ENCODE measurements around the gene HIPK2. TPM values are rescaled to one million over a fixed set of nuclear protein-coding genes. Genes with fewer than 3 reads are reported as not detected.

Gene HIPK2
- total RNA-seq, 1 experiment from 2014 or later, result 30.7 TPM

DNA sequence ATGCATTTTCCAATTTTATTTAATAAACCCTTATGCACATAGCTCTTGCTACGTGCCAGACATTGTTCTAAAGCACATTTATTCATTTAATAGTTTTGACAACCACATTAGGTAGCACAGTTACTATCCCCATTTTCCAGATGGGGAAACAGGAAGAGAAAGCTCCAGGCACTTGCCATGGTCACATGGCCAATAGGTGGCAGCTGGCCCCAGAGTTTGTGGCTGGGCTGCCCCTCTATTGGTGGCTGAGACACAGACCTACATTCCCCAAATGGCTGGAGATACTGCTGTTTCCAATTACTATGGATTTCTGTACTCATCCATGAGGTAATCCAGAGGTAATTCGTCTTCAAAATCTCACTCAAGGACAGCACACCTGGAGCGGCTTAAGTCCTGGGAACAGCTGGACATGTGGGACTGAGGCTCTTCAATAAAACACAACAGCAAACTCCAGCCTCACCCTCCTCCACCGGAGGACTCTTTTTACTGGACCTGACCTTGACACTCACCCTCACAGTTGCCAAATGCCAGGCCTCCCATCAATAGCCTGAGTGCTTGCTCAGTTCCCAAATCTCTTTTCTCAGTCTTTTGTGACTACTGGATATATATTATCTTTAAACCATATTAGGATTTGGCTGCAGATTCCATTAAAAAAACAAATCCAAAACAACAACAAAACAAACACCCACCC is 148.3 kb downstream of the HIPK2 start:
- no peaks in the 10 kb centered on the region for H3K27me3 ChIP-seq (replicated peaks; ENCODE audit: insufficient read depth, low read depth, low read length, poor library complexity)
- no peaks in the 10 kb centered on the region for H3K9me3 ChIP-seq (ENCODE audit: low read depth, low read length, poor library complexity, severe bottlenecking)
- no peak for DNase-seq (ENCODE audit: low spot score)
- BruUV-seq (replicated peaks), result no TSS peak
- TF ChIP-seq, protein P1, sequence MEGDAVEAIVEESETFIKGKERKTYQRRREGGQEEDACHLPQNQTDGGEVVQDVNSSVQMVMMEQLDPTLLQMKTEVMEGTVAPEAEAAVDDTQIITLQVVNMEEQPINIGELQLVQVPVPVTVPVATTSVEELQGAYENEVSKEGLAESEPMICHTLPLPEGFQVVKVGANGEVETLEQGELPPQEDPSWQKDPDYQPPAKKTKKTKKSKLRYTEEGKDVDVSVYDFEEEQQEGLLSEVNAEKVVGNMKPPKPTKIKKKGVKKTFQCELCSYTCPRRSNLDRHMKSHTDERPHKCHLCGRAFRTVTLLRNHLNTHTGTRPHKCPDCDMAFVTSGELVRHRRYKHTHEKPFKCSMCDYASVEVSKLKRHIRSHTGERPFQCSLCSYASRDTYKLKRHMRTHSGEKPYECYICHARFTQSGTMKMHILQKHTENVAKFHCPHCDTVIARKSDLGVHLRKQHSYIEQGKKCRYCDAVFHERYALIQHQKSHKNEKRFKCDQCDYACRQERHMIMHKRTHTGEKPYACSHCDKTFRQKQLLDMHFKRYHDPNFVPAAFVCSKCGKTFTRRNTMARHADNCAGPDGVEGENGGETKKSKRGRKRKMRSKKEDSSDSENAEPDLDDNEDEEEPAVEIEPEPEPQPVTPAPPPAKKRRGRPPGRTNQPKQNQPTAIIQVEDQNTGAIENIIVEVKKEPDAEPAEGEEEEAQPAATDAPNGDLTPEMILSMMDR (conservative IDR thresholded peaks at IDR 0.05; ENCODE audit: low read depth, low read length), result no peak
- no peak for TF ChIP-seq EZH2 (IDR thresholded peaks at IDR 0.05; ENCODE audit: borderline replicate concordance, low read depth, low read length, poor library complexity, severe bottlenecking)
- H3K4me1 ChIP-seq (ENCODE audit: insufficient read depth, low read length, poor library complexity, severe bottlenecking), result no peaks in the 10 kb centered on the region
- H3K36me3 ChIP-seq (ENCODE audit: insufficient read depth, low read length, poor library complexity, severe bottlenecking), result no peaks in the 10 kb centered on the region
- POLR2A ChIA-PET (ENCODE audit: low non-redundant PET), result no interaction called here
- intact Hi-C loops (cut with micrococcal nuclease; ENCODE audit: unreplicated experiment), result no loop called here
- no peak overlapping the region for H3K4me3 ChIP-seq (ENCODE audit: low read depth, low read length, poor library complexity, severe bottlenecking)
- no peak overlapping the region for H3K27ac ChIP-seq (ENCODE audit: low read depth, low read length, poor library complexity, severe bottlenecking)
- CTCF ChIA-PET, result interaction anchor here (0.7 kb wide), 1 partner anchor 27 kb away, joined by 3 read pairs; no protein-coding TSS in a partner anchor

DNA sequence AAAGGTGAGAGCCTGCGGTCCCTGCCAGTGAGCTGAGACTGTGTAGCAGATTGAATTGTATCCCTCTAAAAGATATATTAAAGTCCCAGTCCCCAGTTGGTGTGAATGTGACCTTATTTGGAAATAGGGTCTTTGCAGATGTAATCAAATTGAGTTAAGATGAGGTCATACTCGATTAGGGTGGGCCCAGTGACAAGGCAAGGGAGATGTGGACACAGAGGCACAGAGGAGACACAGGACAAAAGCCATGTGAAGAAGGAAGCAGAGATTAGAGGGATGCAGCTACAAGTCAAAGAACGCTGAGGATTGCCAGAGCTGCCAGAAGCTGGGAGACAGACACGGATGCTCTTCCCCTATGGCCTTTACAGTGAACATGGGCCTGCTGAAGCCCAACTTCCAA is 150.0 kb downstream of the HIPK2 start:
- no peak for DNase-seq (ENCODE audit: low spot score)
- H3K9me3 ChIP-seq (ENCODE audit: low read depth, low read length, poor library complexity, severe bottlenecking), result no peaks in the 10 kb centered on the region
- peaks cover 7% of the 10 kb centered on the region for H3K4me1 ChIP-seq (ENCODE audit: insufficient read depth, low read length, poor library complexity, severe bottlenecking)
- H3K4me3 ChIP-seq (ENCODE audit: low read depth, low read length, poor library complexity, severe bottlenecking), result no peak overlapping the region
- intact Hi-C loops (cut with micrococcal nuclease; ENCODE audit: unreplicated experiment), result no loop called here
- no peak for TF ChIP-seq EZH2 (IDR thresholded peaks at IDR 0.05; ENCODE audit: borderline replicate concordance, low read depth, low read length, poor library complexity, severe bottlenecking)
- TF ChIP-seq, protein P1 (conservative IDR thresholded peaks at IDR 0.05; ENCODE audit: low read depth, low read length), result no peak
- CTCF ChIA-PET, result no interaction called here
- POLR2A ChIA-PET (ENCODE audit: low non-redundant PET), result no interaction called here
- H3K27ac ChIP-seq (ENCODE audit: low read depth, low read length, poor library complexity, severe bottlenecking), result no peak overlapping the region
- BruUV-seq (replicated peaks), result no TSS peak
- H3K36me3 ChIP-seq (ENCODE audit: insufficient read depth, low read length, poor library complexity, severe bottlenecking), result no peaks in the 10 kb centered on the region
- no peaks in the 10 kb centered on the region for H3K27me3 ChIP-seq (replicated peaks; ENCODE audit: insufficient read depth, low read depth, low read length, poor library complexity)

DNA sequence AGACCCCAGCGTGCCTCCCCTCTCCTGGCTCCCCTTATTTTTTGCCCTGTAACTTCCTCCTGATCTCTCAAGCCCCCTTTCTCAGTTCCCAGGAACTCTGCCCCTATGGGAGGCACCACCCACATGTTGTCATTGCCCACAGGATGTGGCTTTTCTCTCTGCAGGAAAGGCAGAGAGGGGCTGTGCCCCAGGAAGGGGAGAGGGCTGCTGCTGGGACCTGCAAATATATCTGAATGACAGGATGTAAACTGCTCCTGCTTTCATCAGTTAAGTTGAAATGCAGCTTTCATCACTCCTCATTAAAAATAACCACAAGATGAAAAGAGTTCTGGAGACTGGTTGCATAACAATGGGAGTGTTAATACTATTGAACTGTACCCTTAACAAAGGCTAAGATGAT is 151.0 kb downstream of the HIPK2 start:
- no peak overlapping the region for H3K27ac ChIP-seq (ENCODE audit: low read depth, low read length, poor library complexity, severe bottlenecking)
- no peaks in the 10 kb centered on the region for H3K9me3 ChIP-seq (ENCODE audit: low read depth, low read length, poor library complexity, severe bottlenecking)
- ChIA-PET CTCF (no interaction called here), POLR2A (ENCODE audit: low non-redundant PET) (no interaction called here)
- TF ChIP-seq EZH2 (IDR thresholded peaks at IDR 0.05; ENCODE audit: borderline replicate concordance, low read depth, low read length, poor library complexity, severe bottlenecking), result no peak
- TF ChIP-seq, protein P1 (conservative IDR thresholded peaks at IDR 0.05; ENCODE audit: low read depth, low read length), result no peak
- no peaks in the 10 kb centered on the region for H3K27me3 ChIP-seq (replicated peaks; ENCODE audit: insufficient read depth, low read depth, low read length, poor library complexity)
- no TSS peak for BruUV-seq (replicated peaks)
- no peaks in the 10 kb centered on the region for H3K36me3 ChIP-seq (ENCODE audit: insufficient read depth, low read length, poor library complexity, severe bottlenecking)
- H3K4me1 ChIP-seq (ENCODE audit: insufficient read depth, low read length, poor library complexity, severe bottlenecking), result peaks cover 7% of the 10 kb centered on the region
- no peak overlapping the region for H3K4me3 ChIP-seq (ENCODE audit: low read depth, low read length, poor library complexity, severe bottlenecking)
- DNase-seq (ENCODE audit: low spot score), result no peak
- intact Hi-C loops (cut with micrococcal nuclease; ENCODE audit: unreplicated experiment), result no loop called here
